ENCODE data around the gene KIAA1958. TPM values are rescaled to one million over a fixed set of nuclear protein-coding genes. Genes with fewer than 3 reads are reported as not detected.

KIAA1958 gene
- total RNA-seq: 1 to 10 TPM; 6.8 to 7.2 TPM

GRCh38 chr9:112486221-112487007 is at the start of gene KIAA1958:
TSS of gene KIAA1958 (plus strand) at chr9:112486827. CDS start at chr9:112574081, 87,254 bp downstream.

GRCh38 chr9:112717661-112718331 is 231.2 kb downstream of the KIAA1958 start, which contains the start of gene INIP:
TSS of gene INIP (minus strand) at chr9:112718117. CDS start at chr9:112716485, 1,632 bp downstream.

Other genes with a start within 250 kb of the KIAA1958 start
- 100 to 1,000 TPM; 133 to 149 TPM for gene PTBP3, start 153.2 kb upstream of the KIAA1958 start, total RNA-seq
- gene HSDL2, start 106.7 kb upstream of the KIAA1958 start, total RNA-seq: 10 to 100 TPM; 12.6 to 16.3 TPM
- gene INIP, start 231.3 kb downstream of the KIAA1958 start, total RNA-seq: 10 to 100 TPM; 39.6 to 42.0 TPM

Measured in activated naive CD4-positive, alpha-beta T cell treated with anti-CD3 and anti-CD28 coated beads, Interleukin-2, amount 10 ng/mL, durations not matched to agents 5 hours and 36 hours (primary cell).